NCI-H2029 (cell line): ENCODE results near the gene LDB2.
"Not testable (repeated sequence)": the region's sequence is repeated elsewhere in the genome, so short reads cannot be mapped to it uniquely, and the experiment has no call there.

Experiments
- DNase-seq: peaks from one replicate; lab custom pipeline; 2025; lab: John Stamatoyannopoulos, UW

The LDB2 gene

GRCh38 chr4:16646459-16646858 lies 252.0 kb downstream of the LDB2 start:
- DNase-seq: no peak

DNA sequence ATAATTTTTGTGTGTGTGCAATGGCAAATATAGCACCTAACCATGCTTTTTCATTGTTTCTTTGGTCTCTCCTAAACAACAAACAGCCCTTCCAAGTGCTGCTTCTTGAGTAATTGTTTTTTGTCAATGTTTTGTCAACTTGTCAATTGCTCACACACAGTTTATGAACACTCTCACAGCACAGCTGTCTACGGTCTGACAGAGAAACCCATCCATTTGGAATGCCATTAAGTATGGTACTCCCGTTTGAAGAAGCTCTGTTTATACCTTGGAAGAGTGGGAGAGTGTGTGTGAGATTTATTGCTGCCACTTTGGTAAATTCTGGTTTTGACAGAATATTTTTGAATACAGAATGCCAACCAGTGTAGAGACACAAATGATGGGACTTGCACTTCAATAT lies 254.6 kb downstream of the LDB2 start:
- no peak for DNase-seq

GRCh38 chr4:16642897-16643296 lies 255.5 kb downstream of the LDB2 start:
- no peak for DNase-seq

DNA sequence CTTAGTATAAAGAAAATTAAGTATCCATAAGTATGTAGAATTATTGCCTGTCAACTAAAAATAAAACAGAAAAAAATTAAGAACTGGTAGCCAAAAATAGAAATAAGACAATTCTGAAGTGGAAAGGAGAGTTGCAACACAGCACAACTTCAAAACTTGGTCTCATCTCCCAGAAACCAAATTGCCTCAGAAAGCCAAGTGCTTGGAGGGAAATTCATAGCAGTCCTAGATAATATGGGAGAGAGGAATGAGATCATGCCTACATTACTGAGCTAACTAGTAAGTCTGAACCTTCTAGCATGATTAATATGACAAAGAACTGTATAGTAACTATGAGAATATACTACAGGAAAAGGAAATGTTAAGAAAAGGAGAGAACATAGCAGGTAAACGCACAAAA lies 256.5 kb downstream of the LDB2 start:
- no peak for DNase-seq

GRCh38 chr4:16636912-16637630 lies 261.4 kb downstream of the LDB2 start:
- no peak for DNase-seq

GRCh38 chr4:16636304-16636703 lies 262.1 kb downstream of the LDB2 start:
- DNase-seq: no peak

DNA sequence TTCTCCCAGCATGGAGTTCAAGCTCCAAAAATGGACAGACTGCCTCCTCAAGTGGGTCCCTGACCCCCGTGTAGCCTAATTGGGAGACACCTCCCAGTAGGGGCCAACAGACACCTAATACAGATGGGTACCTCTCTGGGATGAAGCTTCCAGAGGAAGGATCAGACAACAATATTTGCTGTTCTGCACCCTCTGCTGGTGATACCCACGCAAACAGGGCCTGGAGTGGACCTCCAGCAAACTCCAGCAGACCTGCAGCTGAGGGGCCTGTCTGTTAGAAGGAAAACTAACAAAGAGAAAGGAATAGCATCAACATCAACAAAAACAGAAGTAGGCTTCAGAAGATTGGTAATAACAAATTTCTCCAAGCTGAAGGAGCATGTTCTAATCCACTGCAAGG lies 269.2 kb downstream of the LDB2 start:
- DNase-seq: not testable (repeated sequence)

DNA sequence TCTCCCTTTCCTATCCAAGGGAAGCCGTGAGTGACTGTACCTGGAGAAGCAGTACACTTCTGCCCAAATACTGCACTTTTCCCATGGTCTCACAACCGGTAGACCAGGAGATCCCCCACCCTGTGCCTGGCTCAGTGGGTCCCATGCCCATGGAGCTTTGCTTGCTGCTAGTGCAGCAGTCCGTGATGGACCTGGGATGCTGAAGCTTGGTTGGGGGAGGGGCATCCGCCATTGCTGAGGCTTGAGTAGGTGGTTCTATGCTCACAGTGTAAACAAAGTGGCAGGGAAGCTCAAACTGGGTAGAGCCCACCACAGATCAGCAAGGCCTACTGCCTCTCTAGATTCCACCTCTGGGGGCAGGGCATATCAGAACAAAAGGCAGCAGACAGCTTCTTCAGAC lies 269.6 kb downstream of the LDB2 start:
- DNase-seq: not testable (repeated sequence)

DNA sequence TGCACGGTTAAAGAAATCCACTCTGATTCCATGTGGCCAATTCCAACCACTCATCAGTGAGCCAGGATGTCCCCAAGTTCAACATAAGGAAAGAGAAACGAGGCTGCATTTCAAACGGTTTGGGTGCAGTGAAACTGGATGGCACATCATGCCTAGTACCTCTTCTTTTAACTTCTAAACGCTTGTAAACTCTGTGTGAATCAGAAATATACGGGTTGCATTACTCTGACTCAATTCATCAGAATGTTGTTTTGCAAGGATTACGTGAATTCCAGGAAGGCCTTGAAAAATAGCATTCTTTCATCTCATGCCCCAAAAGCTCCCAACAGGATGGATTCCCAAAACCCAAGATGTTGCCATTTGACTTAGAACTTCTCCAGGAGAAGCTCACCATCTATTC lies 270.4 kb downstream of the LDB2 start:
- DNase-seq: no peak

- no peak for DNase-seq
Observed at GRCh38 chr4:16626945-16627344, 271.5 kb downstream of the LDB2 start.

DNA sequence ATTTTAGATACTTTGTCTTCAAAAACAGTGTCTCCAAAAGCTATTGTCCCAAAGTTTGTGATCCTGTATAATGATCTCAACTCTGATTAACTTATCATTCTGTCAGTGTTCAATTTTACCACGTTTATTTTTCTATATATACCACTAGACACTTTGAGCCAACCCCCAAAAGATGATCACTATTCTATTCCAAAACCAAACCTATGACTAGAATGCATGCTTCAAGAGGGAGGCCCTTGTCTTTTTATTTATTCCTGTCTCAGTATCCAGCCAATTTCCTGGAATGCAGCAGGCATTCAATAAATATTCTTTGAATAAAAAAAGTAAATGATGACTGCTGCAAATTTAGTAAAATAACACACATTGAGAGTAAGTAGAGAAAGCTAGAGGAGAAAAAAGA lies 275.6 kb downstream of the LDB2 start:
- no peak for DNase-seq

GRCh38 chr4:16617435-16617834 lies 281.0 kb downstream of the LDB2 start:
- DNase-seq: no peak

DNA sequence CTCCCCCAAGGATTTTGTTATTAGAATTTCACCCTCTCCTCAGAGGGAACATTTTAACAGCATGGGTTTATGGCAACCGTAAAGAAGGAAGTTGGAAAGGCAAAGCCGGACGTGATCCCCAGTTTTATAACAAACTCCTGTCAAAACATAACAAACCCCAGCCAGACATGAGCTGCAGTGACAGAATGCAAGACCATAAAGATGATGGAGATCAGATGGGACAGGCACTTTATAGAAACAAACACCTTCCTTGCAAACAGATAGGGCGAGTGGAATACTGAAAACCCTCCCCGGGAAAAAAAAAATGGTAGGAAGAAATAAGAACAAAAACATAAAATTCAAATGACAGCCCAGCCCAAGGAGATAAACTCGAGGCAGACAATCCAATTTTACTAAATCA lies 281.4 kb downstream of the LDB2 start:
- DNase-seq: no peak

DNA sequence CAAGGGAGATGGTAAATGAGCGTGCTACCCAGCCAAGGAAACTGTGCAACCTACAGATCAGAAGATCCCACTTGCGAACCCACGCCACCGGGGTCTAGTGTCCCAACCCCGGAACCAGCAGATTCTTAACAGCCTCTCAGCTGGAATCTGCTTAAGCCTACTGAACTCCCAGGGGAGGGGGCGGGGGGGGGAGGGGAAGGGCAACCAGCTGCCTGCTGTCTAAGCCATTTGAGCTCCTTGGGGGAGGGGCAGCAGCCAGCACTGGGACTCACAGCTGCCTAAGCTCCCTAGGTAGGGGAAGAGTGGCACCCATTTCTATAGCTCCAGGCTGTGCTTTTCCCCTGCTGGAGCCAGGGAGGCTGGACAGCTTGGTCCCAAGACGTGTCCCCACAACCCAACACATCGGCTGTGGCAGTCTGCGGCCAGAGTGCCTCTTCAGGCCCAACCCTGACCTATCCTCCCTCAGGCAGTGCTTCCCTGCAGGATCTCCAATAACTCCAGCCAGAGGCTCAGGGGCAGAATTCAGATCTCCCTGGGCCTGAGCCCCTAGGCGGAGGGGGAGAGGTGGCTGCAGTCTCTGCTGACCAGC lies 289.2 kb downstream of the LDB2 start:
- DNase-seq: no peak

GRCh38 chr4:16608611-16609125 lies 289.8 kb downstream of the LDB2 start:
- no peak for DNase-seq

- DNase-seq: no peak
Observed at GRCh38 chr4:16608123-16608522, 290.3 kb downstream of the LDB2 start.

GRCh38 chr4:16607241-16608066 lies 291.0 kb downstream of the LDB2 start:
- no peak for DNase-seq

- no peak for DNase-seq
Observed at GRCh38 chr4:16606691-16607090, 291.8 kb downstream of the LDB2 start.

GRCh38 chr4:16603178-16603577 lies 295.3 kb downstream of the LDB2 start:
- DNase-seq: no peak

GRCh38 chr4:16598597-16599206 lies 299.7 kb downstream of the LDB2 start:
- no peak for DNase-seq

- no peak for DNase-seq
Observed at GRCh38 chr4:16597845-16598596, 300.4 kb downstream of the LDB2 start.

DNA sequence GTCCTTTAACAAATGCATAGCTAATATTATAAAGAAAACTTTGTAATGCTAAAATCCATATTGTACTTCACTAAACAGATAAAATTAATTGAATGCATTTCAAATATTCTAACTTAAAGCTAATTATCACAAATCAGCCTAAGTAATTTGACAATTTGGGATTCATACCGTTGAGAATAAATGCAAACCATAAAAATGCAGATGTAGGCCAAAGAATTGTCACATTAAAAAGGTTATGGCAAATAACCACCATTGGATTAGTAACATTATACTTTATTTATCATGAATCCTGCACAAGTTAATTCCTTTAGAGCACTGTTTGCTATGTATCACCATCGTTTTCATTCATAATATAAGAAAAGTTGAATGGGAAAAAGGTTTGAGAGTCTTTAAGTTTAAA lies 301.0 kb downstream of the LDB2 start:
- DNase-seq: no peak
